Uterus (tissue), 4 donors: Measurements from ENCODE around the gene CAMK2N2. TPM values are rescaled to one million over a fixed set of nuclear protein-coding genes. Genes with fewer than 3 reads are reported as not detected.
A peak's percentile ranks its signal among the peaks of the same experiment; 100 is the strongest.

Experiments used
- DNase-seq, 2 donors: peaks; one replicate each; pipeline ENCODE4 v3.0.0-alpha.2; 2019 to 2020
- H3K27ac ChIP-seq, 2 donors: fragments of 200-600 bp; sonication (generic); 1 replicate in 1 of 2; 2 replicates in 1 of 2; pipeline ENCODE4 v1.5.1; 2016 to 2018
- H3K27me3 ChIP-seq, 2 donors: fragments of 200-600 bp; sonication (generic); one replicate each; pipeline ENCODE4 v1.5.1; 2018 to 2019; ENCODE audit warnings: control low read depth in 1 of 2
- H3K36me3 ChIP-seq, 2 donors: fragments of 200-600 bp; sonication (generic); one replicate each; pipeline ENCODE4 v1.5.1; 2019; ENCODE audit warnings: control low read depth in 1 of 2
- H3K4me1 ChIP-seq, 2 donors: fragments of 200-600 bp; sonication (generic); one replicate each; pipeline ENCODE4 v1.5.1; 2018 to 2019; ENCODE audit warnings: control low read depth in 1 of 2
- H3K4me3 ChIP-seq, 2 donors: fragments of 200-600 bp; sonication (generic); 1 replicate in 1 of 2; 2 replicates in 1 of 2; pipeline ENCODE4 v1.5.1; 2018 to 2019; ENCODE audit warnings: mild to moderate bottlenecking in 1 of 2
- H3K9me3 ChIP-seq, 2 donors: fragments of 200-600 bp; sonication (generic); one replicate each; pipeline ENCODE4 v1.5.1; 2019; ENCODE audit warnings: control low read depth in 1 of 2
- CTCF ChIP-seq, 4 experiments: fragments of 200-600 bp in 2 of 4; fragments of 450-650 bp in 2 of 4; sonication (generic) in 2 of 4; IDR thresholded peaks; one replicate each; pipeline ENCODE4 v1.5.1; 2016 to 2019; ENCODE audit warnings: antibody characterized with exemption in 4 of 4, mild to moderate bottlenecking in 2 of 4, moderate library complexity in 1 of 4
- POLR2A ChIP-seq, 2 donors: fragments of 450-650 bp; IDR thresholded peaks; one replicate each; pipeline ENCODE4 v1.6.1; 2016; ENCODE audit warnings: antibody characterized with exemption in 2 of 2, mild to moderate bottlenecking in 1 of 2, moderate library complexity in 1 of 2
- intact Hi-C: fragments of 100-400 bp; cut with DNase I; formaldehyde crosslinking; loops from one replicate; pipeline ENCODE4 v1.15.1; 2023; ENCODE audit warnings: low total_unique reads
- total RNA-seq, 4 donors: library from RNA; depleted of rRNA in 3 of 4; stranded (reverse); fragments of >200 nt in 3 of 4; gene quantifications; one replicate each; pipeline versions ENCODE4 v1.1.0 to v1.2.4, GENCODE V29; 2014 to 2023
- donor health status: DM: yes; HTN: yes; CAD: no.

Gene CAMK2N2
- total RNA-seq, 4 donors from 2014 or later, result not detected

- TF ChIP-seq POLR2A (IDR thresholded peaks at IDR 0.05), result no peak
- no peak for TF ChIP-seq CTCF (IDR thresholded peaks at IDR 0.05)
- intact Hi-C loops, result loop anchor here (5.0 kb wide), 1 partner anchor 52 kb away; no protein-coding TSS in a partner anchor
- Histone ChIP-seq H3K27me3 (no peaks in the 10 kb centered on the region), H3K9me3 (no peaks in the 10 kb centered on the region), H3K4me3 (no peak overlapping the region), H3K36me3 (no peaks in the 10 kb centered on the region), H3K27ac (no peak overlapping the region), H3K4me1 (peaks cover 0 to 5% of the 10 kb centered on the region in 2 donors)
- no peak for DNase-seq
Measured at GRCh38 chr3:184300378-184300720, 39.0 kb upstream of the CAMK2N2 start.

GRCh38 chr3:184299488-184300377 lies 38.4 kb upstream of the CAMK2N2 start:
- no peak for DNase-seq
- Histone ChIP-seq H3K27me3 (no peaks in the 10 kb centered on the region), H3K4me3 (peak overlapping the region; percentile 82 to 94), H3K36me3 (no peaks in the 10 kb centered on the region), H3K27ac (peak overlapping the region; percentile 83 to 90), H3K4me1 (peaks cover 0 to 5% of the 10 kb centered on the region in 2 donors), H3K9me3 (no peaks in the 10 kb centered on the region)
- TF ChIP-seq CTCF (IDR thresholded peaks at IDR 0.05), result no peak
- TF ChIP-seq POLR2A (IDR thresholded peaks at IDR 0.05), result no peak
- intact Hi-C loops, result loop anchor here (5.0 kb wide), 1 partner anchor 53 kb away; no protein-coding TSS in a partner anchor

GRCh38 chr3:184298759-184299487 lies 37.6 kb upstream of the CAMK2N2 start, which contains the start of gene PSMD2:
PSMD2 (plus strand) TSS chr3:184299241; CDS start chr3:184299267, 26 bp downstream.
- no peaks in the 10 kb centered on the region for H3K36me3 ChIP-seq
- peak; percentile 98 for DNase-seq
- H3K9me3 ChIP-seq, result no peaks in the 10 kb centered on the region
- TF ChIP-seq POLR2A (IDR thresholded peaks at IDR 0.05) (peak; percentile 51 to 84), CTCF (IDR thresholded peaks at IDR 0.05) (peak in 1 of 4 experiments; percentile 12)
- intact Hi-C loops, result no loop called here
- peak within 1 kb of the TSS; percentile 83 to 90 for H3K27ac ChIP-seq
- H3K4me1 ChIP-seq, result peaks cover 0 to 5% of the 10 kb centered on the region in 2 donors
- H3K4me3 ChIP-seq, result peak within 1 kb of the TSS; percentile 82 to 94
- H3K27me3 ChIP-seq, result no peaks in the 10 kb centered on the region

- Histone ChIP-seq H3K4me1 (peaks cover 0 to 5% of the 10 kb centered on the region in 2 donors), H3K36me3 (no peaks in the 10 kb centered on the region), H3K9me3 (no peaks in the 10 kb centered on the region), H3K27ac (no peak overlapping the region), H3K27me3 (no peaks in the 10 kb centered on the region), H3K4me3 (no peak overlapping the region)
- intact Hi-C loops, result no loop called here
- DNase-seq, result no peak
- no peak for TF ChIP-seq POLR2A (IDR thresholded peaks at IDR 0.05)
- TF ChIP-seq CTCF (IDR thresholded peaks at IDR 0.05), result no peak
Measured at GRCh38 chr3:184296616-184297015, 35.3 kb upstream of the CAMK2N2 start.
